Body of pancreas (tissue), 4 donors: ENCODE results near the gene CACNA2D3.

Experiments used
- CTCF ChIP-seq, 7 experiments: fragments of 450-650 bp in 4 of 7; fragments of 200-600 bp in 3 of 7; sonication (generic) in 3 of 7; IDR thresholded peaks; one replicate each; pipeline ENCODE4 v1.5.1; 2016 to 2019; ENCODE audit warnings: antibody characterized with exemption in 7 of 7
- POLR2A ChIP-seq, 3 donors: fragments of 450-650 bp; IDR thresholded peaks; one replicate each; pipeline ENCODE4 v1.6.1; 2016; ENCODE audit warnings: antibody characterized with exemption in 3 of 3, mild to moderate bottlenecking in 2 of 3

GRCh38 chr3:54790051-54790450 lies 667.7 kb downstream of the CACNA2D3 start:
- TF ChIP-seq CTCF (IDR thresholded peaks at IDR 0.05): no peak
- no peak for TF ChIP-seq POLR2A (IDR thresholded peaks at IDR 0.05)
